GM12892 (cell line): ENCODE measurements around the gene GPR37.

ENCODE experiments used
- POLR2A ChIP-seq: IDR thresholded peaks from 2 replicates; pipeline ENCODE4 v1.6.1; 2011; ENCODE audit warnings: low read depth, low read length, control low read depth
- POLR2AphosphoS5 ChIP-seq: IDR thresholded peaks from 2 replicates; pipeline ENCODE4 v1.6.1; 2011; ENCODE audit warnings: low read depth, low read length, control low read depth
- TAF1 ChIP-seq: IDR thresholded peaks from 2 replicates; pipeline ENCODE4 v1.6.1; 2011; ENCODE audit warnings: low read depth, mild to moderate bottlenecking, control low read depth, low read length, borderline replicate concordance

DNA sequence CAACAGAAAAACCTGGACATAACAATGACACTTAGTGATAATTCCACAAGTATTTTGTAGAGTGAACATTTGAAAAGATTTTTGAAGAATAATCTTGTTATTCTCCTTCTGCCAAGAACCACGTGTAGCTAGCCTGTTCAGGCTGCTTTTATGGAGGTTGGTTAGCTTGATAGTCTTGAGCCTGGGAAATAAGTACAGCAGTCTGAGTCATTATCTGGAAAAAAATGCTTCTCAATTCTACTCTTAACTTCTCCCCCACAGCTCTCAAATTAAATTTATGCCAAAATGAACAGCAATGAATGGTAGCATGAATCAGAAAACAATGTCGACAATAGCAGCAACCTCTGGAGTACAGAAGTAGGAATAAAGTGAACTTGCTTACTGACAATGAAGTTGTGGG lies 63.2 kb downstream of the GPR37 start:
- TF ChIP-seq POLR2A (no peak), POLR2AphosphoS5 (no peak), TAF1 (no peak)
